Medulla oblongata (tissue), 1 donor: ENCODE measurements around the gene WNT11.

Experiments
- DNase-seq: peaks from one replicate; pipeline ENCODE4 v3.0.0-alpha.2; 2015; ENCODE audit errors: extremely low spot score

WNT11 gene

DNA sequence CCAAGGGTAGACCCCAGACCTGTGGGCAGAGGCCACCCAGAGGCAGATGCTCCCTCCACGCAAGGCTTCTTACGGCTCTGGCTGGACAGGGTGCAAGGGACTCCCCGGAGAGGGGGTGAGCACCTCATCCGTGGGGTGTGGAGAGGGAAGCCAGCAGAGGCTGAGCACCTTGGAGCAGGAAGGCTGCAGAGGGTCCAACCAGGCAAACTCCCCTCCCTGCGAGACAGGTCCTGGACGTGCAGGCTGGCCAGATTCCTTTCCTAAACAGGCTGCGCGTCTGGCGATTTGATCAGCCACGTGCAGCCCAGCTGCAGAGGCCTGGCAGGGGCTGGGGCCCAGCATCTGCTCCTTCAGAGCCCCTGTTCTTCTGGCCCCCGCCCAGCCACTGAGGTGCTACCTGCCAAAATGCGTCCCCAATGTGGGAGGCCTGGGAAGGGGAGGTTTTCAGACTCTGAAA, 49.3 kb downstream of the WNT11 start:
- DNase-seq: no peak

DNA sequence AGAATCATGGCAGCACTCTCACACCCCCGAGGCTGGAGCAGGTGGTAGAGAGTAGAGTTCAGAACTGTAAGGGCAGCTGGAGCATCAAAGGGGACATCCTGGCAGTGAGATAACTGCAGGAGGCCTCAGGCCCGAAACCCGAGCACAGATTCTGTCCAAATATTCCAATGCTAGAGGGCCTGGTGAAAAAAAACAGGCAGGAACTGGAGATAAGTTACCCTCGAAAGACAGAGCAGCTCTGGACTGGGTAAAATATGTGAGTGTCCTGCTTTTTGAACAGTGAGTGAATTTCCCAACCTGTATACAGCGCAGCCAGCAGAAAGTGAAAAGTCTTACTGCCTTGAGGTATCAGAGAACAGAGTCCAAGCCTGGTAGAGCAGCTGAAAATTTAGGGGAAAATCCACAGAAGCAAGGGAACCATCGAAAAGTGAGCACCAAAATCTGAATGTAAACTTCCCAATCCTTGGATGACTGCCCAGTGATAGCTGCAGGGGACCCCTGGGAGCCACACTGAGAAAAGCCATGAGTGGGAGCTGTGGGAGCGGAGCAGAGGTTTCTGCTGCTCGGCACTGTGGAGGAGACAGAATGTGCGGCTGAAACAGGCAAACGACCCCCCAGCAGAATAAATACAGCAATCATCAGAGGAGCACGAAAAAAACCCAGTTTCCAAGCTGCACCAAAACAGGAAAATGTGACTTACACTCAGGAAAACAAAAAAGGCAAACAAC, 50.6 kb downstream of the WNT11 start:
- DNase-seq: no peak

DNA sequence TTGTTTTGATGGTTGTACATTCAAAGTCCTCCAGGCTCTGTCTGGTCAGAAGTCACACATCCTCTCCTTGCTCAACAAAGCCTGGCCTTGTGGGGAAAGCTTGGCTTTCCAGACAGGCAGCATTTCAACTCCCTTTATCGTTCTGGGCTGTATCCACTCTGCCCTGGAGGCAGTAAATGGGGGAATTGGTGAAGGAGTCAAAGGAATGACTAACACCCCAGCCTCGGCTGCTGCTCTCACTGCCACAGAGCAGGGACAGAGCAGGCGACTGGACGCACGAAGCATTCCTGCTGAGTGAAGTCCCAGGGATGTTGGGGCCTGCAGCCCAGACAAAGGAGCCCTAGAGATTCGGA, 52.8 kb downstream of the WNT11 start:
- DNase-seq: peak; percentile 50

DNA sequence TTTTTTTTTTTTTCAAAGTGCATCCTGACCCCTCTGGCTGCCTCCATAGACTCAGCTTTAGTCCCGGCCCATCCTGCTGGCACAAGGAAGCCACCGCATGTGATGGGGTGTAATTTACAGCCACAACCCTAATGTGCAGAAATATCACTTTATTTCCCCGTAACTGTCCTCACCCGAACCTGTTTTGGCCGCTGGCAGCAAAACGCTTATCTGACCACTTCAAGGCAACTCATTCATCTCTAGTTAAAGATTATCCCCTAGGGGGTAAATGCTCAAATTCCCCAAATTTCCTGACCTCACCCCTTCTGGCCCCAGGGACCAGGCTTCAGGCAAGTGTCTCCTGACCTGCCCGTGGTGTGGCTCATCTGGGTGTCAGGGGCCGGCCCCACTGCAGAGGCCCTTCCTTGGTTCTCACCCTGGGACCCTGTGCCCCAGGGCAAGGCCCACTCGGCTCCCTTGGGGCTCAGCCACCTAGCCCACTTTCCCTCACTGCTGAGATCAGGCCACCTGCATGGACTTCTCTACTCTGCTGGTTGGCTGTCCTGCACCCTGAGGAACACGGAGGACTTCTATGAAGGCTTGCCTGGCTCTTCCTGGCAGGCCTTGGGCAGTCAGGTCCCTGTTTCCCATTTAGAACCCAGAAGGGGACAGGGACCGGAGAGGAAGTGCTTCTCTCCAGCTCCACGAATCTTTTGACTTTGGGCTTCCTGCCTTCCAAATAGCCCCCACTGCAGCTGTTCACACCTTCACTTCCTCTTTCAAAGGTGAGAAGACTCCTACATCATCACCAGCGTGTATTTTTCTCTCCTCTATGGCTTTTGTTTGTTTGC, 53.3 kb downstream of the WNT11 start:
- DNase-seq: no peak

DNA sequence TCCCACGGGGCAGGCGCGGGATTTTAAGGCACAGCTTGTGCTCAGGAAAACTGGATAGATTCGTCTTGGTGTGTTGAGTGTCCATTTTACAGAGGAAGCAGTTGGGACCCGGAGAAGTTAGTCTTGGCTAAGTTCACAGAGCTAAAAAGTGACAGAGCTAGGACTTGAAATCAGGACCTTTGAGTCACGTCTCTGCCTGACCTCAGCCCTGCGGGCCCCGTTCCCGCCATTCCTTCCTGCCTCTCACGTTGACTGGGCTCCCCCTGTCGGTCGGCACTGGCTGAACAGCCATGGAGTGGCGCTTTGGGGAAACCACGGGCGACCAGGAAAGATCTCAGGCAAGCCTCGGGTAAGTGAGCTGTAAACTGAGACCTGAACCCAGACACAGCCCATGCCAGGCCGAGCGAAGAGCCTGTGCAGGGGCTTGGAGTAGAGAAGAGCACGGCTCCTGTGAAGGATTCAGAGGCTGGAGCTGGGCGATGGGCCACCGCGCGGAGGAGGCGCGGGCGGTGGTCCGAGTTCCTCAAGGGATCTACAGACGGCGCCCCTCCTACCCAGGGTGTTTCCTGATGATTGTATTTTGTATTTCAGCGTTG, 54.1 kb downstream of the WNT11 start:
- peak; percentile 93 for DNase-seq

DNA sequence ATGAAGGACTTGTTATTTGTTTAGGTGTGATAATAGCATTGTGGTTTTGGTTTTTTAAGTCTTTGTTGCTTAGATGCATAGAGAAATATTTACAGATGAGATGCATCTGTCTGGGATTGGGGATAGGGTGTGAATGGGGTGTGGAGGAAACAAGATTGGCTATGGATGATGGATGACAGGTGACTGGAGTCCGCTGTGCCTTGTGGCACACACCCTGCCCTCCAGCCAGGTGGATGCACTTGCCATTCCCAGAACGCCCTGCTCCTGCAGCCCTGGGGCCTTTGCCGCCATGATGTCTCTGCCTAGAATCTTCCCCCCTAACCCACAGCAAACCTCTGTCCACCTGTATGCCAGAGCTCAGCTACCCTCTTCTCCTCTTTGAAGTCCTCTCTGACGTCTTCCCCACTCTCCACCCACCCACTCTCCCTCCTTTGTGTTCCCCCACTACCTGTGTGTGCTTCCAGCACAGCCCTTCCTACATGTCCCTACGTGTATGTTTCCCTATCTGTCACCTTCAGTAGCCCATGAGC, 54.7 kb downstream of the WNT11 start:
- no peak for DNase-seq

DNA sequence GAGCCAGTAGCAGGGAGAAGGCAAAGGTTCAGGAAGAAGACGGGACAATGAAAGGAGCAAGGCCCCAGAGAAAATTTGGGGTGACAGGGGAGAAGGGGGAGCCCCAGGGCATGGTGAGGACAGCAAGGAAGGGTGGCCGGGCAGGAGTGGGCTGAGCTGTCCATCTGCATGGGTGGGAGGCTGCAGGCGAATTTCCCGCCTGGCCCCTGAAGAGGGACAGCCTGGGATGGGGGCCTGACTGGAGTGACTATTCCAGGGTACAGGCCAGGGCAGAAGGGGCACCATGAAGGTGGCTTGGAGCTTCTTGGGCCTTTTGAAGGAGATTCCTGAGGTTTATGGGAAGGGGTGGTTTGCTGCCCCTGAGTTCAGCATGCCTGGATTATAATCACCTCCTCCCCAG, 56.2 kb downstream of the WNT11 start:
- DNase-seq: no peak

DNA sequence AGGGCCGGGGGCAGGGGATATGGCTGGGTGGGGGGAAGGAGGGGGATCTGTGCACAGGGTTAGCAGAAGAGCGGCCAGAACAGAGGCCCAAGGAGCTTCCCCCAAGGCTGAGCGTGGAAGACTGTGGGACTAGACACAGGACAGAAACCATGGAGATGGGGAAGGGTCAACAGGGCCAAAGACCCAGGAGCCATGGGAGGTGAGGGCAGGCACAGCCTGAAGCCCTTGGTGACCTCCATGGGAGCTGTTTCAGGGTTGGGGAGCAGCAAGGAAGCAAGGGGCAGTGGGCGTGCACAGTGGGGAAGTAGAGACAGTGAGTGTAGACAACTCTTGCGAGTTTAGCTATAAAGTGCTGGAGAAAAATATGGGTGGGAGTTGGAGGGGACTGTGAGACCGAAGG, 56.6 kb downstream of the WNT11 start:
- no peak for DNase-seq

DNA sequence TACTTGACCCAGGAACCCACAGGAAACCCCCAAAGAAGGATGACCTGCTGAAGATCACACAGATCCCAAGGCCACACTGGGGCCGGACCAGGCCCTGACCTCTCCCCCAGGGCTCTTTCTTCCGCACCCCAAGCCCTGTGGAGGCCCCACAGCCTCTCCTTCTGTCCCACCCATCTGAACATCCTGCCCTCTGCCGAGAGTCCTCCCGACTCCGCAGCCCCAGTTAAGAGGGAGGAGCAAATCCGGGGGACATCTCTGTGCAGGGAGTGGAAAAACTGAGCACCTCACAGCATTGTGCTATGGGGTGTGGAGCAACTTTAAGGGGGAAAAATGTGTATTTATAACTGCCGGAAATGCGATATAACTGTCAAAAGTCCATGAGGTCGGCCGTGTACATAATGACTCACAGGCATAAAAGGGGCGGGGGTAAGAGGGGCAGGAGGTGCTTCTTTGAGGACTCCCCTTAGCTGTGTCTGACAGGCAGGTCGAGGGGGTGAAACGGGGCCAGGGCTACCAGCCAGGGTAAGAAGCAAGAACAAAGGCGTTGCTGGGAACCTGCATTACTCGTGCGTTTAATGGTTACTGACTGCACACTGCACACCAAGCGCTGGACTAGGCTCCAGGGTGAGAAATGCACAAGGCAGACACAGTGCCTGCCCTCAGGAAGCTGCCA, 57.2 kb downstream of the WNT11 start:
- no peak for DNase-seq

DNA sequence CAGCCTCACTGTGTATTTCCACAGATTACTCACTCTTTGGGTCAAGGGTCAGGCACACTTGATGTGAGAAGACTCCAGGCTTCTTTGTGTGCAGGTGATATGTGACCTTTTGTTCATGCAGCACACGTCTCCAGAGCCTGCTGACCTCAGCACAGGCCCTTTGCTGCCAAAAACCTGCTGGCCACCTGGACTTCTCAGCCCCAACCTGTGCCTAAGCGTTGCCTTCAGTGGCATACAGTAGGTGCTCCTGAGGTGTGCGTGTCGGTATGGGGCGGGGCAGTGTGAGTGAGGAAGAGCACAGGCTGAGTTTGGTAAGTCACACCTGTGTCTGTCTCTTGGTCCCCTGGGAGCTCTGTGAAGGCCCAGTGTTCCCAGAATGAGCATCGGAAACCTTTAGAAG, 58.1 kb downstream of the WNT11 start:
- no peak for DNase-seq

DNA sequence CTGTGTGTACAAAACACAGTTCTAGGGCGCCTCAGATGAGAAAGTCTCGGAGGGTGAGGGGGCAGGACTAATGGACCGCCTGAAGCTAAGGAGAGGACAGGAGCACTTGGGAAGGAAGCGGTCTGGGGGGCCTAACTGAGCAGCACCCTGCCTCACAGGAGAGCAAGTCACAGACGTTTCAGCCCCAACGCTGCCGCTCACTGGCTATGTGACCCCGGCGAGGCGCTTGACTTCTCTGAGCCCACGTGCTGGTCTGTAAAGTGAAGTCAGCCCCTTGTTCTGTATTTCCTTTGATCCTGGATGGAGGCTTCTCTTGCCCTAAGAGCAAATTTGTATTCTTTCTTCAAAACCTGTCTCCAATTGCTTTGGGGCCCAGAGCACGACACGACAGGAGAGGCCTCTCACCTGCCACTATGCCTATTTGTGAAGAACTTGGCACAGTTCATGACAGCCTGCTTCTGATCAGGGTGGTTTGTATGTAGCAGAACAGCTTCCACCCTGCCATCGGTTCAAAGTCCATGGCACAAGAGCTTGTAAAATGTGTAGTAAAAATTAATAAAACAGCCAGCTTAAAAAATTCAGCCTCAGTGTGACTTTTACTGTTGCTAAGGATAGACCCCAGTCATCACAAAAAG, 59.1 kb downstream of the WNT11 start:
- no peak for DNase-seq

DNA sequence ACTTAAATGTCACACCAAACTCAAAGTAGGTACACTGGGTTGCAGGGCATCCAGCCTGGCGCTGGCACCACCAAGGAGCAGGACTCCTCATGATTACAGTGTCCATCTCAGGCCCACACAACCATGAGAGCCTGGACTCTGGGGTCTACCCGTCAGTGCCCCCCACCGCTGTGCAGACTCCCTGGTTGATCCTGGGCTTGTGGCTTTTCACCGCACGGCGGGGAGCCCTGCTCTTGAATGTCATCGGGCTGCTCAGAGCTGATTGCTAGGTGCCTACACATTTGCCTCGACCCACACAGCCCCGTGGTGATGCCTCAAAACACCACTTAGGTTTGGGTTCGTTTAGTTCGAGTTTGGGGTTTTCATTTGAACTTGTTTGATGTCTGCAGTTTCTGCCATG, 63.0 kb downstream of the WNT11 start:
- no peak for DNase-seq

DNA sequence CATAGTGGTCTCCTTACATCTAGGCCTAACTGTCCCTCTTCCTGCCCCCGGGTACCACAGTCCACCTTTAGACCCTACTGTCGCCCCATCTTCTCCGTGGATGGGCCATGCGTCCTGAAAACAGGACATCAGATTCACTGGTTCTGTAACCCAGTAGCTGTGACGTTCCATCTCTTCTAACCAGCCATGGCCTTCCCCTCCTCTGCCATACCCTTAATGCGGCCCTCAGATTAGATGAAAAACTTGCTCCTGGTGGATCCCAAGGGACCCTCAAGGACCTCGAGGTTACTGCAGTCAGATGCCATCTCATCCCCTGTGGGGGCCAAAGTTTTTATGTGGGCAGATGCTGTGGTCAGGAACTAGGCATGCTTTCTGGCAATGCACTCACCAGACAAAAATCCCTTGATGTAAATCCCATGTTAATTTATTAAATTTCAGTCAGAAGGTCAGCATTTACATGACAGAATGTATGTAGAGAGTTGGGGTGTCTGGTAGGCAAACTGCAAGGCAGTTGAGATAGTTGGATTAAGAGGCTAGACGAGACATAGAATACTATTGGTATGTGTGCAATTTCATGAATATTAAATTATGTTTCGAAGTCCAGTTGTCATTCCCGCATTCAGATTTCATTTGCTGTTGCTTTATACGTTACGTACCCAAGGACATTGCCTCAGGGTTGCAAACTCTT, 64.3 kb downstream of the WNT11 start:
- DNase-seq: no peak

DNA sequence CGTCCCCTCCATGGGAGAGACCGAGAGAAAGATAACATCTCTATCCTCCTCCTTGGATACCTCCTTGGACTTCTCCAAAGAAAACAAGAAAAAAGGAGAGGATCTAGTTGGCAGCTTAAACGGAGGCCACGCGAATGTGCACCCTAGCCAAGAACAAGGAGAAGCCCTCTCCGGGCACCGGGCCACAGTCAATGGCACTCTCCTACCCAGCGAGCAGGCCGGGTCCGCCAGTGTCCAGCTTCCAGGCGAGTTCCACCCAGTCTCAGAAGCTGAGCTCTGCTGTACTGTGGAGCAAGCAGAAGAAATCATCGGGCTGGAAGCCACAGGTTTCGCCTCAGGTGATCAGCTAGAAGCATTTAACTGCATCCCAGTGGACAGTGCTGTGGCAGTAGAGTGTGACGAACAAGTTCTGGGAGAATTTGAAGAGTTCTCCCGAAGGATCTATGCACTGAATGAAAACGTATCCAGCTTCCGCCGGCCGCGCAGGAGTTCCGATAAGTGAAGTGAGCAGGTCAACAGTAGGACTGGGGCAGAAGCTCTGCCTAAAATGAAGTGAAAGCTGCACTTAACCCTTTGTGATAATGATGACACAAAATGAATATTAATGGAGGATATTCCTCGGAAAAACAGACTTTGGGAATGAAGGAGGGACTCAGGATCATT, 65.3 kb downstream of the WNT11 start:
- peak; percentile 67 for DNase-seq

DNA sequence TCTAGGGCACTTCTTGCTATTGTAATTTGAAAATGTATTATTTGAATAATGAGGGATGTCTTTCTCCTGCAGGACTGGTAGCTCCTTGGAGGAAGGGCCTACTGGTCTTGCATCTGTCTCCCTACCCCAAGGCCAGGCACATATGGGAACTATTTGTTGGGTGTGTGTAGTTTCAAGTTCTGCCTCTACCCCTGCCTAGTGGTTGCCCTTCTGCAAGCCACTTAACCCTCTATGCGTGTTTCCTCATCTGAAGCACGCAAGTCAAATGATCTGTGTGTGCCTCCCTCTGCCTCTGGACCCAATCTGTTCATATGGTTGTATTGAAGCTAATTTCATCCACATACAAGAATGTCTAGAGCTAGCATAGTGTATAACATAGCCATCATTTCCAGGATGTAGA, 67.0 kb downstream of the WNT11 start:
- DNase-seq: no peak
